HepG2 (cell line): ENCODE results near the gene KIF3A.

Experiments used
- RAD21 ChIP-seq: fragments of 450-650 bp; formaldehyde crosslinking; IDR thresholded peaks from 2 replicates; pipeline ENCODE4 v1.5.0; 2020; ENCODE audit warnings: mild to moderate bottlenecking
- TAF1 ChIP-seq: sonication (generic); formaldehyde crosslinking; IDR thresholded peaks from 2 replicates; pipeline ENCODE4 v1.4.0; 2020; ENCODE audit warnings: missing genetic modification reagents
- YEATS4 ChIP-seq: sonication (generic); formaldehyde crosslinking; IDR thresholded peaks from 2 replicates; pipeline ENCODE4 v1.4.0; 2020; ENCODE audit warnings: missing genetic modification reagents, borderline replicate concordance
- ZBTB7A ChIP-seq: sonication (generic); formaldehyde crosslinking; IDR thresholded peaks from 2 replicates; pipeline ENCODE4 v1.8.0; 2022; ENCODE audit warnings: mild to moderate bottlenecking, missing genetic modification reagents
- TF ChIP-seq, protein P1 (sequence below), 2 experiments: IDR thresholded peaks; 2 replicates each; pipeline ENCODE4 v1.6.1; 2011 to 2012; ENCODE audit warnings: low read length in 2 of 2, borderline replicate concordance in 1 of 2, low read depth in 1 of 2, mild to moderate bottlenecking in 1 of 2, moderate library complexity in 1 of 2

GRCh38 chr5:132667309-132667708, 70.0 kb downstream of the KIF3A start:
- no peak for TF ChIP-seq YEATS4 (CRISPR knock-in tag)
- TF ChIP-seq, protein P1, sequence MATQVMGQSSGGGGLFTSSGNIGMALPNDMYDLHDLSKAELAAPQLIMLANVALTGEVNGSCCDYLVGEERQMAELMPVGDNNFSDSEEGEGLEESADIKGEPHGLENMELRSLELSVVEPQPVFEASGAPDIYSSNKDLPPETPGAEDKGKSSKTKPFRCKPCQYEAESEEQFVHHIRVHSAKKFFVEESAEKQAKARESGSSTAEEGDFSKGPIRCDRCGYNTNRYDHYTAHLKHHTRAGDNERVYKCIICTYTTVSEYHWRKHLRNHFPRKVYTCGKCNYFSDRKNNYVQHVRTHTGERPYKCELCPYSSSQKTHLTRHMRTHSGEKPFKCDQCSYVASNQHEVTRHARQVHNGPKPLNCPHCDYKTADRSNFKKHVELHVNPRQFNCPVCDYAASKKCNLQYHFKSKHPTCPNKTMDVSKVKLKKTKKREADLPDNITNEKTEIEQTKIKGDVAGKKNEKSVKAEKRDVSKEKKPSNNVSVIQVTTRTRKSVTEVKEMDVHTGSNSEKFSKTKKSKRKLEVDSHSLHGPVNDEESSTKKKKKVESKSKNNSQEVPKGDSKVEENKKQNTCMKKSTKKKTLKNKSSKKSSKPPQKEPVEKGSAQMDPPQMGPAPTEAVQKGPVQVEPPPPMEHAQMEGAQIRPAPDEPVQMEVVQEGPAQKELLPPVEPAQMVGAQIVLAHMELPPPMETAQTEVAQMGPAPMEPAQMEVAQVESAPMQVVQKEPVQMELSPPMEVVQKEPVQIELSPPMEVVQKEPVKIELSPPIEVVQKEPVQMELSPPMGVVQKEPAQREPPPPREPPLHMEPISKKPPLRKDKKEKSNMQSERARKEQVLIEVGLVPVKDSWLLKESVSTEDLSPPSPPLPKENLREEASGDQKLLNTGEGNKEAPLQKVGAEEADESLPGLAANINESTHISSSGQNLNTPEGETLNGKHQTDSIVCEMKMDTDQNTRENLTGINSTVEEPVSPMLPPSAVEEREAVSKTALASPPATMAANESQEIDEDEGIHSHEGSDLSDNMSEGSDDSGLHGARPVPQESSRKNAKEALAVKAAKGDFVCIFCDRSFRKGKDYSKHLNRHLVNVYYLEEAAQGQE (IDR thresholded peaks at IDR 0.05; ENCODE audit: borderline replicate concordance in 1 of 2, low read depth in 1 of 2, low read length in 2 of 2), result no peak
- TF ChIP-seq ZBTB7A, result no peak
- TF ChIP-seq TAF1, result no peak
- TF ChIP-seq RAD21 (CRISPR knock-in tag), result no peak
